DOHH2 (cell line): ENCODE results near the gene TPRG1L.

Experiments
- CTCF ChIP-seq: fragments of 200-600 bp; sonication (generic); IDR thresholded peaks from one replicate; pipeline ENCODE4 v1.5.1; 2014; ENCODE audit warnings: antibody characterized with exemption, mild to moderate bottlenecking, low read depth, low read length; ENCODE audit not compliant: poor library complexity, severe bottlenecking
- EZH2phosphoT487 ChIP-seq: fragments of 200-600 bp; sonication (generic); IDR thresholded peaks from 2 replicates; pipeline ENCODE4 v1.6.1; 2017; ENCODE audit warnings: borderline replicate concordance, mild to moderate bottlenecking, antibody characterized with exemption, low read length, moderate library complexity, mixed read lengths

- TF ChIP-seq CTCF, result no peak
- TF ChIP-seq EZH2phosphoT487, result no peak
Observed at GRCh38 chr1:3626025-3626424, 1.2 kb downstream of the TPRG1L start.
